CD4-positive, alpha-beta T cell treated with Interleukin-21 for 1 hour (primary cell): ENCODE data around the gene SLC35E1.

Experiments used
- DNase-seq: peaks from one replicate; pipeline ENCODE4 v3.0.0-alpha.2; 2020

Gene SLC35E1

GRCh38 chr19:16595097-16595496 is 22.9 kb upstream of the SLC35E1 start:
- DNase-seq, result no peak

DNA sequence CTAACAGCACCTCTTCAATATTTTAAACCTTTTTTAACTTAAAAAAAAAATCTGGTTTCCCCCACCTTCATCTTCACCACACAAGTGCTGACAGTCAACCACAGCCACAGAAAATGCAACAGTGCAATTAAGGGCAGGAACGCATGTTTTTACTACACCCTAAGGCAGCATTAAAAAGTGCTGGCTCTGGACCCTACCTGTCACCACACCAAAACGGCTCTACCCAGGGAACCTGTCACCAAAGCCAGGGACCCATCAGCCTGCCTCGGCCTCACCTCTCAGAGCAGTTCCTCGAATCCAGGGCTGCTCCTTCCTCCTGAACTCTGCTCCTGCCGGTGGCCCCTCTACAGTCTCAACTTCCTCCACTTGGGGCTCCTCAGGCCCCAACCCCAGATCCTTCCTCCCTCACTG is 22.5 kb upstream of the SLC35E1 start:
- peak; percentile 71 for DNase-seq

GRCh38 chr19:16594131-16594586 is 21.9 kb upstream of the SLC35E1 start:
- DNase-seq, result peak; percentile 74

DNA sequence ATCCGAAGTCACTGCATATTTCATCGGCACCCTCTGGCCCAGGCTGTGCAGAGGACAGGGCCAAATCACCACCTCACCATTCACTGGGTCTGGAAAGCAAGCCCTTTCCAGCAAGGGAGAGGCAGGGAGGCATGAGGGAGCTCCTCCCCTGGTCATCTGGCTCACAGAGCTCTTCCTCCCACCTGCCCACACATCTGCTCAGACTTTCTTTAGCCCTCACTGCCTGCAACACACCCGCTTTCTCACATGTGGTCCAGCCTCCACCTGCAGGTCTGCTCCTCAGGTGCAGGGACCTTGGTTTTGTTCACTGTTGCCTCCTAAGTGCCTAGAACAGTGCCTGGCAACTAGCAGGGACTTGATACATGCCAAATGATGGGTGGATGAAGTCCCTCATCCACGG is 21.0 kb upstream of the SLC35E1 start:
- DNase-seq, result no peak

- no peak for DNase-seq
These were observed 19.8 kb upstream of the SLC35E1 start for GRCh38 chr19:16591803-16592556.

- no peak for DNase-seq
These were observed 18.9 kb upstream of the SLC35E1 start for GRCh38 chr19:16590876-16591802.

DNA sequence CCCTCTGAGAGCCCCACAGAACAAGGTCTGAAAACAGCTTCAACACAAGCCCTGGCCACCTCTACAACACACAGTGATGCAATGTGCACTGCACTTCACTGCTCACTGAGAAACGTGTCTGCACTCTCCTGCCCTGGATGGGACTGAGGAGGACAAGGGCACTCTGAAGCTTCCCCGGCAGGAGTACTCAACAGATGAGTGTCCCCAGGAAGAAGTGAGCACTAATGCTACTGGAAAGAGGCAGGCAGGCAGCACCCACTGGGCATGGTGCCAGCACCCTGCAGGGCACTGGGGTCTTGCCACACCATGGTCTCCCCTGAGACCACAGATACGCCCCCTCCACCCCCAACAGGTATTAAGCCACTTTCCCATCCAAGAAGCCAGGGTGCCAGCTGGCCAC is 17.7 kb upstream of the SLC35E1 start:
- DNase-seq, result no peak

- DNase-seq, result no peak
These were observed 16.8 kb upstream of the SLC35E1 start for GRCh38 chr19:16588824-16589577.

DNA sequence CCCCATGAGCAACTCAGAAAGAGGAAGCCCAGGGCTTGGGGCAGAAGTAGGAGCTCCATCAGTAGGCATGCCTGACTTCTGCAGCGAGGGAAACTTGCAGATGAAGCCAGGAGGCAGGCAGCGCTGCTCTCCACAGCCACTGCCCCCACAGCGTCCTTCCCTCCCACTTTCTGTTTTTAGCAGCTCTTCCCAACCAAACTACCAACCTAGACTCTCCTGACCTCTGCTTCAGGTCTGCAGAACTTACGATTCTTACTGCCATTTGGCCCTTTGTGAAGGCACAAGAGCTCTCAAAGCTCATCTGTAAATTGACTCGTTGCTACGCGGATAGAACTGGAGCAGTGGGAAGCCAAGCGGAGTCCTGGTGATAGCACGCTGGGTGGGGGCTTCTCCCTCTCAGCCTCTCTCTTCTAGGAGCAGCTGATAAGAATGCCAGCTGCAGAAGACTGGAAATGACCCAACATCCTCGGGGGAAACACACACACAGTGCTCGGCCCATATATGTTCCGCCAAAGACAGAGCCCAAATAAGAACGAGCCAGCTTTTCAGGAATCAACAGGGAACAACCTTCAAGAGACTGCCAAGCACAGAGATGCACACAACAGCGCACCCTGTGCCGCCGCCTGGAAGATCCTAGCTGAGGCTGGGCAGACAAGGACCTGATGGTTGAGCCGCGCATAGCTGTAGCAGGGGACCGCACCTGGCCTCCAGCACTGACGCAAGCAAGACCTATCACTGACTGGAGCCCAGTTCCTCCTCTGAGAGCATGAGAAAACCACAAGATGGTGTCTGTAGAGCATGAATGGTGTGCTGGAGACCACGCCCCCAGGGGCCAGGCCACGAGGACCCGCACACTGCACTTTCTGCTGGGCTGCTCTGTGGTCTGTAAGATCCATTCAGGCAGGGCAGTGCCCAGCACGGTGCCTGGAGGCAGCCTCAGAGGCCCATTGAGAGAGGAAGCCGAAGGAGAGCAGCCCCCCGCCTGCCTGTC is 15.9 kb upstream of the SLC35E1 start:
- DNase-seq, result peak; percentile 72

- DNase-seq, result peak; percentile 58
These were observed 15.0 kb upstream of the SLC35E1 start for GRCh38 chr19:16586991-16587832.

GRCh38 chr19:16586477-16586871 is 14.3 kb upstream of the SLC35E1 start:
- DNase-seq, result no peak

- DNase-seq, result peak; percentile 55
These were observed 13.7 kb upstream of the SLC35E1 start for GRCh38 chr19:16585808-16586476.

DNA sequence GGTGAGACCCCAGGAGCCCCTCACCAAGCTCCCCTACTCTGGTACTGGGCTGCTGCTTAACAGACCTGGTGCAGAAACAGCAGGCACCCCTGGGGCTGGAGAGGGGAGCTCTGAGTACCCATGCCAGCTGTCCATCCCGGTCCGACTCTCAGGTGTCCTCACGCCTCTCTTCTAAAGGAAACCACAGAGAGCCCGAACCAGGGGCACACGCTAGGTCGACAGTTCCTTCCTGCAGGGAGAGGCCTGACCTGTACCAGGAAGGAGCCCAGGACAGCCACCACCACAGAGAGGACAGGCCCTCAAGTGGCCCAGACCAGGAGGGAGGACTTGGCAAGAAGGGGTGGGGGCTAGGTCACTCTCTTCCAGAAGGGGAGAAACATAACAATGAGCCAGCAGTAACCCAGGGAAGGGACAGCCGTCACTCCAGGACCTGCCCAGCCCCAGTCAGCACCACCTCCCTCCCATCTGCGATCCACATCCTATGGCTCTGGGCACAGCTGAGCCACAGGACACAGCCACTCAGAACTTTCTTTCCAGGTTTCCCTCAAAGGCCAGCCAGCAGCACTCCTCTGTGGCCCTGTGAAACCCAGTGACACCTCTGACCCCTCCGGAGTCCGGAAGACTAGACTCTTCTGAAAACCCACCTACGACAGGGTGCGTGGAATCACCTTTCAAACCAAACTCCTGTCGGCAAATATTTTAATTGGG is 13.0 kb upstream of the SLC35E1 start:
- no peak for DNase-seq

DNA sequence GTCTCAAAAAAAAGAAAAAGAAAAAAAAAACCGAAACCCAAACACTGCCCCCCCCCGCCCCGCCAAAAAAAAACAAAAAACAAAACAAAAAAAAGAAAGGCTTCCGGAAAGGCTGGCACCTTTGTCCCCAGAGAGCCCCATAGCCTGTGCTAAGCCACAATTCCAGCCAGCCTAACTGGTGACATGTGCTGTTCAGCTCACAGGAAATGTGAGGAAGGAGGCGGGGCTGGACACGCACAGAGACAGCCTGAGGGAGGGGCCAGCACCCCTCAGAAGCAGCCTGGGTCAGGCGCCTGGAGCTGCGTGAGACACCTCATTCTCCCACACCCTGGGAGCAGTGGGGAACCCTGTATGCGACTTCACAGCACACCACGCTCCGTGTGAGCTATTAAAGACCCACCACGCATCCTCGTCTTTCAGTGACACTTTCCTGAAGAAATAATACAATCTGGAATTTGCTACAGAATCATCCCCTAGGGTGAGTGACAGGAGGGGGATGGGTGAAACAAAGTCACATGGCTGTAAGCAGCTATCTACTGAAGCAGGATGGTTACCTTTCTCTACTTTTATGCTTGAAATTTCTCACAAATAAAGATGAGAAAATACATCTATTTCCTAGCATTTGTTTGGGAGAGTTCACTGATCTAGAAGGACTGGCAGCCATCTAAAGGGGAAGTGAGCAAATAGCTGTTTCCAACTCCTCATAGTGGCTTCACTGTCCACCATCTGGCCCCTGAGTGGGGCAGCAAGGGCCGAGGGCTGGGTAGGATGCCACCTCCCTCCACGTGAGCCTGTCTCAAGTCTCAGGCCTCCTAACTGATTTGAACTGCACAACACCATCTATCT is 12.3 kb upstream of the SLC35E1 start:
- peak; percentile 95 for DNase-seq

DNA sequence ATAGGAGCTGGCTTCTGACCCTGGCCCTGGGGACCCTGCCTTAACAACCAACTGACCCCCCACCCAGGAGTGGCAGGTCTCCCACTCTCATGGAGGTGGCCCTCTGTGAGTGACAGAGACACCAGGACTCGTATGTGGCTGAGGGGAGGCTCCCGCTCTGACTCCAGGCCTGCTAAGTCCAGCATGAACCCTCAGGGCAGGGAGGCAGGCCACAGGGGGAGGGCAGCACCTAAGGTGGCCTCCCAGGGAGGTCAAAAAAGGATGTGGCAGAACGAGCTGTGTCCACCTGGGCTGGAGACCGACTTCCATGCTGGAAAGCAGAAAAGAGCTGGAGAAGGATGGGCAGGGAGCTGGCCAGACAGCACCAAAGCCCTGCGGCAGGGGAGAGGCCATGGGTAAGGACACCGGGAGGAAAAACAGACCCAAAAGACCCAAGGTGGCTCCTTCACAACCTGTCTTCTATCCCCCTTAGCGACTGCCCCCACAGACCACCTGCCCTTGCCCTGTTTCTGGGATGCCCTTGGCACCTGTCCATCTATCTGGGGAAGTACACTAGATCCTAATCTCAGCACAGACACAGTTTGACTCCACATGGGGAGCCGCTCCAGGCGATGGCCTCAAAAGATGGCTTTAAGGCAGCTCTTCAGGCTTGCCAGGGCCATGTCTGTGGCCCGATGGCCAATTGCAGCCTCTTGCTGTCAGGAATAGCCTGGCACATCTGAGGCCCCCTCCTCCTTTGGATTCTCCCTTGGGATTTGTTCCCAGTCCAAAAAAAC is 10.5 kb upstream of the SLC35E1 start:
- no peak for DNase-seq

GRCh38 chr19:16581971-16582343 is 9.7 kb upstream of the SLC35E1 start:
- no peak for DNase-seq

DNA sequence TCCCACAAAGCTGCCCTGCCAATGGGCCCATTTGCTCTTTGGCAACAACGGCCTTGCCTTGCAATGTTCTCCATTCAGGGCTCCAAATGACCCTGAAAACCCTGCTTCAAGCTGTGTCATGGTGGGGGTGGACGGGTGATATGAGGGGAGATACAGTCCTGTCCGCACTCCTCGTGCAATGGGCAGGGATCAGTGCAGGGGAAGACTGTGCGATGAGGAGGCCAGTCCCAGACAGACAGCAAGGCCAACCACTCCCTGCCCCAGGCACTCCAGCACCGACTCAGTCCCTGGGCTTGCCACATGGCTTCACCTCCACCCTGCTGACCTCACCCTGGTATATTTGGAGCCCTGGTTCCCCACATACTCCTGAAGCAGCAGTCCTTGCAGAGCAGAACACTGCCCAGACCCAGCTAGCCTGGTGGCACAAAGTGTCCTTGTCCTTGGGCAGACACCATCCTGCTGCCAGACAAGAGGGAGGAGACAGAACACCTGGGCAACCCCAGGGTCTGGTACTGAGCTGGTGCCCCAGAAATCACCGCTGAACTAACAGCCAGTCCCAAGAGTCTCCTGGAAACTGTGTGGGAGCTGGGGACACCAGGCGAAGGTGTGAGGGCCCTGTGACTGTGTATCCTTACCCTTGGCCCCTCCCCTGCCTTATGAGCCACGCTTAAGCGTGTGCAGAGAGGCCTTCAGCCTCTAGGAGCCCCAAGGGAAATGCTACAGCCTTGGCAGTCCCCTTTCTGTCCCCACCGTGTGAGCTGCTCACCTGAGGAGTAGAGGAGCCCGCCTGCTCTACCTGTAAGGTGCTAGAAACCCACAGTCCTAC is 9.1 kb upstream of the SLC35E1 start:
- no peak for DNase-seq
